GM13976 (cell line): ENCODE data around the gene XCR1.

ENCODE experiments used
- DNase-seq: peaks from one replicate; pipeline ENCODE4 v3.0.0; 2012; ENCODE audit warnings: low spot score
- in situ Hi-C: fragments of 300-500 bp; cut with MboI; formaldehyde crosslinking; loops from one replicate; pipeline ENCODE4 v1.12.0; 2022; ENCODE audit warnings: low sequenced_read_pairs, mixed read lengths, inconsistent platforms; ENCODE audit not compliant: unreplicated experiment
- TF ChIP-seq, protein P1 (sequence below): IDR thresholded peaks from 2 replicates; pipeline ENCODE4 v1.5.1; 2012; ENCODE audit warnings: borderline replicate concordance, mild to moderate bottlenecking; ENCODE audit not compliant: insufficient read depth; ENCODE audit errors: extremely low read depth, missing control alignments, control extremely low read depth

XCR1 gene

DNA sequence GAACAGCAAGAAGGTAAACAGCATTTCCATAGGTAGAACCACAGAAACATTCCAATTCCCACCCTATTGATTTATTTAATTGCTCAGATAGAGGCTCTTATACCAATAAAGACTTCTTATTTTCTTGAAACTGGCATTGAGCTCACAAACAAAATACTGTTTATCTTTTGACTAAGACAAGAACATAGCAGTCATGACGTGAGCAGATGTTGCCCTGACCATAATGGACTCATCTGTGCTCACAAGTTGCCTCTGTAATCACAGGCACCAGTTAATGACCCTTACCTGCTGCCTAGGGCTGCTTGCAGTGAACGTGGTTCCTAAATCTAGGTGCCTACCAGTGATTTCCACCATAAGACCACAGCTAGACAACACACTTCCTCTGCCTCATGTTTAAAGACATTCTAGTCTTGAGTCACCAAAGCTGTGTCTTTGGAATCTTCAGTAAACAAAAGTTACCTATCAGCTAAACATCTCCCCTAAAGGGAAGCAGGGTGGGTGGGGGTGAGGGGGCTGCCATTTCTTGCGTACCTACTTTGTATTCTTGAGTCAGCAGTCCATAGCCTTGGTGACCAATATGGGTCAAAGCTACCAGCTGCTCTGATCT lies 33.8 kb downstream of the XCR1 start:
- no peak for DNase-seq
- in situ Hi-C loops: no loop called here
- TF ChIP-seq, protein P1, sequence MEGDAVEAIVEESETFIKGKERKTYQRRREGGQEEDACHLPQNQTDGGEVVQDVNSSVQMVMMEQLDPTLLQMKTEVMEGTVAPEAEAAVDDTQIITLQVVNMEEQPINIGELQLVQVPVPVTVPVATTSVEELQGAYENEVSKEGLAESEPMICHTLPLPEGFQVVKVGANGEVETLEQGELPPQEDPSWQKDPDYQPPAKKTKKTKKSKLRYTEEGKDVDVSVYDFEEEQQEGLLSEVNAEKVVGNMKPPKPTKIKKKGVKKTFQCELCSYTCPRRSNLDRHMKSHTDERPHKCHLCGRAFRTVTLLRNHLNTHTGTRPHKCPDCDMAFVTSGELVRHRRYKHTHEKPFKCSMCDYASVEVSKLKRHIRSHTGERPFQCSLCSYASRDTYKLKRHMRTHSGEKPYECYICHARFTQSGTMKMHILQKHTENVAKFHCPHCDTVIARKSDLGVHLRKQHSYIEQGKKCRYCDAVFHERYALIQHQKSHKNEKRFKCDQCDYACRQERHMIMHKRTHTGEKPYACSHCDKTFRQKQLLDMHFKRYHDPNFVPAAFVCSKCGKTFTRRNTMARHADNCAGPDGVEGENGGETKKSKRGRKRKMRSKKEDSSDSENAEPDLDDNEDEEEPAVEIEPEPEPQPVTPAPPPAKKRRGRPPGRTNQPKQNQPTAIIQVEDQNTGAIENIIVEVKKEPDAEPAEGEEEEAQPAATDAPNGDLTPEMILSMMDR: no peak

DNA sequence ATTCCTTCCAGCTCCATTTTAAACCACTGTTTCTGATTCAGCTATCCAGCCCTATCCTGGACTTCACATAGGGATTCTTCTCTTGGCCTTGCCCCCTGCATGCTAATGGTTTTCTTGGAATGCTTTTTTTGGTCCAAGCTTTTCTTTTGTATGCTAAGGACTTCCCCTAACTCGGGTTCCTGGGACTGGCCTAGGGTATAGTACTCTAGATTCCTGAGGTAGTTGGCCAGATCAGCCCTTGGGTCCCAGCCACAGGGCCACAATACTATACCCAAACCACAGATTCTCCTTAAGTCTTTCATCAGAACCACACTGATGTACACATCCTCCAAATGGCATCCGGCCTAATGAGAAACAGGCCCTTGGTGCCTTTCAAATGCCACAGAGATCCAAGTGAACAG lies 34.5 kb downstream of the XCR1 start:
- in situ Hi-C loops: no loop called here
- TF ChIP-seq, protein P1: no peak
- DNase-seq: no peak

DNA sequence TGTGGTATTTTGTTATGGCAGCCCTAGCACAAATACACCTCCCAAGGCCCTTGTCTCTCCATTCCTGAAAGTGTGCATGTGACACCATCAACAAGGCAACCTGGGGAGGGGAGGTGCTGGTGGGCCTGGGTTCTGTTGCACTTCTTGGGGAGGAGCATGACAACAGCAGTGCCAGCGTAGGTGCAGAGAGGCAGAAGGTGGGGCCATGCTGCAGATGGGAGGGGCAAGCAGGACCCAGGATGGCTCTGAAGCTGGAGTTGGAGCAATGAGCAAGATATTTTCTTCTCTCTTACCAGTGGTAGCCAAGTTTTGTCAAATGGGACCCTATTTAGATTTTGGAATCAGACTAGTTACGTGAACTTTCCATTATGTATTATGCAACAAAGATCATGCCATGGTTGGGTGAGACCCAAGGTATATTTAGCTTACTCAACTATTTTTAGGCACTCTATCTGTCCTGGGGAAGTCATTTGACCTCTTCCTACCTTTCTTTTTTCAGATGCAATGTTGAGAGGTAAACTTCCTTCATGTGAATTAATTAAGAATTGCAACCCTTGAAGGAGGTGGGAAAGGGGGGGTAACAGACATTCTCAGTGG lies 35.1 kb downstream of the XCR1 start:
- no peak for DNase-seq
- TF ChIP-seq, protein P1: no peak
- in situ Hi-C loops: no loop called here

DNA sequence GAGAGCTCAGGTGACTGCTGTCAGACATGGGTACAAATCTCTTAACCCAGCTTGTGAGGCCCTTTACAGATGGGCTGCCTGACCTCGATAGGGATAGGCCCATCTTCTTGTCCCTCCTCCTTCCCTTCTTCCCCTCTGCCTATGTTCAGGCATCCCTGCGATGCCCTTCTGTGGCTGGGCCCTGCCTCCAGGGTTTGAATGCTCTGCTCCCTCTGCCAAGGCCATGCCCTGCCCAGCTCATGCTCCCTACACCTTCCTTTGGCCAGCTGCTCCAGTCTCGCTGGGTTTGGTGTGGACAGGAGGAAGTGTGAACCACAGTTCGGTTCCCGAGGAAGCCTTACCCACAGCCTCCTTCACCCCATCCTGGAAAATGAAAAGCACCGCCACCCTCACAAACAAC lies 35.9 kb downstream of the XCR1 start:
- in situ Hi-C loops: no loop called here
- TF ChIP-seq, protein P1: no peak
- no peak for DNase-seq

DNA sequence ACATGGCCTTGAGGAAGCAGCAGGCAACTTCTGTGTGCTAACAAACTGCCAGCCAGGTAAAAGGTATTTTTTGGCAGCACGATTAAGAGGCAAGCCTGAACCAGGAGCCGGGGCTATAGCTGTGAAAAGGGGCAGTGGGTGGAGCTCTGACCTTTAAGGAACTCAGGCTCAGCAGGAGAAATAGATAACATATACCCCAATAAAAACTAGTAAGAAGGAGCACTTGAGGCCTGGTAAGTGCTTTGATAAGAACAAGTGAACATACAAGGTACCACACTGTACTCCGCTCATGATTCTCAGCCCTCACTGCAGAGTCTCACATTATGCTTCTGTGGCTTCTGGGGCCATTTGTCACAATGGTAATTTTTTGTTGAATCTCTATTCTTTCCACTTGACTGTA lies 37.1 kb downstream of the XCR1 start:
- in situ Hi-C loops: no loop called here

DNA sequence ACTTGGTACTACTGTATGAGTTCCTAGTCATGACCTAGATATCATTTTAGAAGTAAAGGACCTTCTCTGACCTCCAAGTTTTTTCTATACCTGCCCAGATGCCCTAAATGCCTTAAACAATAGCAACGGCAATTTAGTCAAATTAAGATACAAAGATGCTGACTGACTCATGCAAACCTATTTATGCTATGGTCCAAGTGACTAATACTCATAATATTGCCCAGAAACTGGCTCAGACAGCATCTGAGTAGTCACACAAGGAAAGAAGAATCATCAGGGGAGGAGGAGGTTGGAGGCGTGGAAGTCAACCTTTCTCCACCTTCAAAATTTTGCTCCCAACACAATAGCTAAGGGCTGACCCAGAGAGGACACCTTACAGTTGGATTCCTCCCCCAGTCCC lies 38.5 kb downstream of the XCR1 start:
- TF ChIP-seq, protein P1: no peak
- no peak for DNase-seq
- in situ Hi-C loops: no loop called here

More for the DNA sequence above, 37.1 kb downstream of the XCR1 start:
- TF ChIP-seq, protein P1: no peak
- DNase-seq: no peak
